ENCODE data around the gene SLC25A23.

DNA sequence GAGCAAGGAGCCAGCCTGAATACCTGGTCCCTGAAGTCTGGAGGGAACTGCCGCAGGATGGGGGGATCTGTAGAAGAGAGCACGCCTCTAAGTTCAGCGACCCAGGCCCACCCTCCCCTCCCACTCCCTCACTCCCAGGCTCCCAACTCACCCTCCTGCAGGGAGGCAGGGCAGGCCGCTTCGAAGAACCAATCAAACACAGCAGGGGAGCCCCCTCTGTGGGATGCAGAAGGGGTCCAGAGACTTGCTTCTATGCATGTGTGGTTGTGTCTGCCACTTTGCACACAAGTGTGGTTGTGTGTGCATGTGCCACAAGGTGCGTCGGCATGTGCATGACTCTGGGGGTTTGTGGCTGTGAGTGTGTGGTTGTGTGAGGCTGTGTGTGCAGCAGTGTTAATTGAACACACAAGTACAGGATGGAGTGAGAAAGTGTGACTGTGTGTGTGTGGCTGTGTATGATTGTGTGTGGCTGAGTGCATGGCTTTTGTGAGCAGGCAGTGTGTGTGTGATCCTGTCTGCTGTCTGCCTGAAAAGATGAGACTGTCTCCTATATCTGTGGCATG, 20.3 kb upstream of the SLC25A23 start:
- TF ChIP-seq, protein P1, sequence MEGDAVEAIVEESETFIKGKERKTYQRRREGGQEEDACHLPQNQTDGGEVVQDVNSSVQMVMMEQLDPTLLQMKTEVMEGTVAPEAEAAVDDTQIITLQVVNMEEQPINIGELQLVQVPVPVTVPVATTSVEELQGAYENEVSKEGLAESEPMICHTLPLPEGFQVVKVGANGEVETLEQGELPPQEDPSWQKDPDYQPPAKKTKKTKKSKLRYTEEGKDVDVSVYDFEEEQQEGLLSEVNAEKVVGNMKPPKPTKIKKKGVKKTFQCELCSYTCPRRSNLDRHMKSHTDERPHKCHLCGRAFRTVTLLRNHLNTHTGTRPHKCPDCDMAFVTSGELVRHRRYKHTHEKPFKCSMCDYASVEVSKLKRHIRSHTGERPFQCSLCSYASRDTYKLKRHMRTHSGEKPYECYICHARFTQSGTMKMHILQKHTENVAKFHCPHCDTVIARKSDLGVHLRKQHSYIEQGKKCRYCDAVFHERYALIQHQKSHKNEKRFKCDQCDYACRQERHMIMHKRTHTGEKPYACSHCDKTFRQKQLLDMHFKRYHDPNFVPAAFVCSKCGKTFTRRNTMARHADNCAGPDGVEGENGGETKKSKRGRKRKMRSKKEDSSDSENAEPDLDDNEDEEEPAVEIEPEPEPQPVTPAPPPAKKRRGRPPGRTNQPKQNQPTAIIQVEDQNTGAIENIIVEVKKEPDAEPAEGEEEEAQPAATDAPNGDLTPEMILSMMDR (conservative IDR thresholded peaks at IDR 0.05): no peak
- TF ChIP-seq EZH2 (IDR thresholded peaks at IDR 0.05; ENCODE audit: low read depth): no peak
